ENCODE results near the gene PRKAB1.

PRKAB1 gene

DNA sequence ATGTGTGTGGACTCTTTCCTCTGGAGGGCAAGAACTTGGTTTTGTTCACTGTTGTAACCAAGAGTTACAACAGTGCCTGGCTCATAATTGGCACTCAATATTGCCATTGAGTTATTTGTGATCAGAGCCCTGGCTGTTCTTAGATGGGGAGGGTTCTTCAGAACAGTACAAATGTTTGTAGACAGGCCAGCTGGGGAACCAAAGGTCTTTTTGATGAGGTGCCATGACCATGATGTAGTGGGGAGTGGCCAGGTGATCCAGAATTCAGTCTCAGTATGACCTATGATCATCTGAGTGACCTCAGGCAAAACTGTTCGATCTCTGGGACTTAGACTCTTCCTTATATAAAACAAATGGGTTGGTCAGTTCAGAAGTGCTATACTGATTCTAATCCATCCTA, 3.3 kb upstream of the PRKAB1 start:
- no peak for DNase-seq

DNA sequence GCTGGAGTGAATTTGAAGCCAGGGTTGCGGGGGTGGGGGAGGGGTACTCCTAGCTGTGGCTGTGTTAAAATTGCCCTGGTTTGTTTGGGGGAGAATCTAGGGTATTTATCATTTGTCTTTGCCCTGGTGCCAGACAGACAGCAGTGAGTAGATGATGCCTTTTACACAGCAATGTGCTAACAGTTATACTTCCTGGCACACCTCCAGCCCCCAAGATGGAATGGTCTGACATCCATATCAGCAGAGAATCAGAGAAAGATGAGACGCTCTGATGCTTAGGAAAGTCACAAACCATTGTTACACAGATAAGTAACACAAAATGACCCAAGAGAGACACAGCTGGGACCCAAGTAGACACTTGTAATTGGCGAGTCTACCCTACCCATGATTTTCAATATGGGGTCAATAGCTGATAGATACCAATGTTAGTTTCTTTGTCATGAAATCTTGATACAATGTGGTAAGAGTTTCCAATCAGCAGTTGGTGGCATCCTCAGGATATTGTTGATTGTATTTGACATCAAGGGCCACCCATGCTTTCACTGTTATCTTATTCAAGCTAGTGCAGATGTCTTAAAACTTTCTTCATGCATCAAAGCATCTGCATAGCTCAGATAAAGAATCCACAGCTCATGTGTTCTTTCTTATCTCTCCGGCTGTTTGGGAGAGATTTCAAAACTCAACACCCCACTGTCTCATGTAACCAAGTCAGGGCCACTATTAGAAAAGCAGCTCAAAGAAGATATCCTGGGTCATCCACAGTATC, 2.6 kb upstream of the PRKAB1 start:
- no peak for DNase-seq

DNA sequence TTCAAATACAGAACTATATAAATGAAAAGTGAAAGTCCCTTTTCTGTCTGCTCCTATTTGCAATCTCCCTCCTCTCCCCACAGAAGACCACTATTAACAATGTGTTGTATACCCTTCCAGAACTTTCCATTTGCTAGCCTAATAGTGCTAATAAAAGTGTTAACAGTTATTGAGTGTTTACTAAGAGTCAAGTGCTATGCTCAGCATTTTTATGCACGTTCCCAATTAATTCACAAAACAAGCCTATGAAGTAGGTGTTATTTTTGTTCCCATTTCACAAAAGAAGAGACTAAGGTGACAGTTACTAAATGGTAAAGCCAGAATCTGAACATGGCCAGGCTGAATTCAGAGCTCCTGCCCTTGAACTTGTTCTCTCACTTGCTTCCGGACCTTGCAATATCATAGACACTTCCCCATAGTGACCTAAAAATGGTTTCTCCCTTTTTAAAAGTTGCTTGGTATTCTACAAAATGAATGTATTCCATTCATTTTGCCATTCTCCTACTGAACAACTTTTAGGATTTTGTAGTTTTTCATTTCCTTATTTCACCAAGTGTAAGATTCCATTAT, 1.6 kb upstream of the PRKAB1 start:
- DNase-seq: no peak

DNA sequence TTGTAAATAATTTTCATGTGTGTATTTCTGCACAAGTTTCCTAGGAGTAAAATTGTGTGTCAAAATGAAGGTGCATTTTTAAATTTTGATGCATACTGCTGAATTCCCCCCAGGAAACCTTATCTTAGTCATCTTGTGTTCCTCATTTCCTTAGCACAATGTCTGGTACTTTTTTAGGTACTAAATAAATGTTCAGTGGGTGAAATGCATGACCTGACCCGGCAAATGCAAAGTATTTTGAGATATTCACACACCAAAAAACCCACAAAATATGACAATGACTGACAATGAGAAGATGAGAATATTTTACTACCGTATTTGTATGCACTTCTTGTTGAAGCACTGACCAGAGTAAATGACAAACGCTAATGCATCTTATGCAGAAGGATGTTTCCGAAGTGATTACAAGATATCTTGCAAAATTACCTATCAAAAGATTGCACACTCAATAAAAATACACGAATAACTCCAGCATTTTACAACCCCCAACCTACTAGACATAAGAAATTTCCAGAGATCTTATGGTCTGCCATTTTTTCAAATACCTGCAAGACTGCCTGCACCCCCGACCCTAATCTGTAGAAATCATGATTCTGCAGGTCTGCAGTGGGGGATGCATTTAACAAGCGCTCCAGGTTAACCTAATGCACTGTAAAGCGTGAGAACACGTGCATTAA, 895 bp upstream of the PRKAB1 start:
- DNase-seq: no peak

DNA sequence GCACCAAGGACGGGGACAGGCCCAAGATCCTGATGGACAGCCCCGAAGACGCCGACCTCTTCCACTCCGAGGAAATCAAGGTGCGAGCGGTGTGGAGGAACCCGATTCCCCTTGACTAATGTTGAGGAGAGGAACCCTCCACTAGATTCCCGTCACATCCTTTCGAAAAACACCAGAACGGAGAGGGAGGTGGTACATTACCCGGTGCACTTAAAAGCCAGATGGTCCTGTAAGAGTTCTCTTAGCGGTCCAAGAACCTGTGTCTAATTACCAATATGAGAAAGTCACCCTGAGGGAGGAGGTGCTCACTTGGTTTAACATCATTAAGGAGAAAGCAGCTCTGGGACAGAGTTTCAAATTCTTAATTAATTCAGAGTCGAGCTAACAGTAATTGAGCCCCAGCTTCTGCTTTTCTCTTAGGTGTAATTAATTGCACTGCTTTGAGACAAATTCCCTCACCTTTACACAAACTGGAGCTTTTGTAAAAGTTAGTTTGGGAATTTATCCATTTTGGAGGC, 450 bp downstream of the PRKAB1 start:
- DNase-seq: no peak

DNA sequence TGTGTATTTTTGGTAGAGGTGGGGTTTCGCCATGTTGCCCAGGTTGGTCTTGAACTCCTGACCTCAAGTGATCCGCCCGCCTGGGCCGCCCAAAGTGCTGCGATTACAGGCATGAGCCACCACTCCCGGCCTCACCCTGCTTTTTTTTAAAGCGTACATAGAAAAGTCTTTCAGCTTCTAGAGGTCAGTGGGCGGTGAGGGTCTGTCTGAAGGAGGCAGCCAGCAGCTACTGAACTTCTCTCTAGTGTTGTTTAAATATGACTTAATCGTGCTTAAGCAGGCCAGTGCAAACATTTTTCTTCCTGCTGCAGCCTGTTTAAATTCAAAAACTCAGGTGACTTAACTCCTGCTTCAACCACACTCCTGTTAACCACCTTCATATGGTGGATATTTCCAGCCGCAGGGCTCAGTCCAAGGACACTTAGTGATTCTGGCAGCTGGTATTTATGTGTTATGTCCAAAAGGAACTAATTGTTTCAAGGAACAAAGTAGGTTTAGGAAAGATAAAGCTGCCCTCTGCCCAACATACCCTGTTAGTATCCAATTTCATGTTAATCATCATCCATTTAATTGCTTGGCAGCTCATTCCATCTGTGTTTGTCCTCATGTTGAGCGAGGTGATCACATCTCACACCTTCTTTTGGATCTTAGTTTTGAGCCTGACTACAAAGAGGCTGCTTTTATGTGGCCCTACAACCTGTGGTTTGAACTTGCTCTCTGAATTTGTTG, 2.0 kb downstream of the PRKAB1 start:
- DNase-seq: peak; percentile 43

DNA sequence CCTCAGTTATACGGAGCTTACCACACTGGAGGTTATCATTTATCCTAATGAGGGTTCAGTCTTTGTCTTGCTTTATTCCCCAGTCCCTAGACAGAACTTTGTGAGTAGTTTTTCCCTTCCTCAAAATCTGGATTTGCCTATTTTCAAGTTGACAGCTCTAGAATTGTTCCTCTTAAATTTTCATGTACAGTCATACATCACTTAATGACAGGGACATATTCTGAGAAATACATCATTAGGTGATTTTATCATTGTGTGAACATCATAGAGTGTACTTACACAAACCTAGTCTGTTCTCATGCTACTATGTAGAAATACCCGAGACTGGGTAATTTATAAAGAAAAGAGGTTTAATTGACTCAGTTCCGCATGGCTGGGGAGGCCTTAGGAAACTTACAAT, 3.1 kb downstream of the PRKAB1 start:
- DNase-seq: no peak

DNA sequence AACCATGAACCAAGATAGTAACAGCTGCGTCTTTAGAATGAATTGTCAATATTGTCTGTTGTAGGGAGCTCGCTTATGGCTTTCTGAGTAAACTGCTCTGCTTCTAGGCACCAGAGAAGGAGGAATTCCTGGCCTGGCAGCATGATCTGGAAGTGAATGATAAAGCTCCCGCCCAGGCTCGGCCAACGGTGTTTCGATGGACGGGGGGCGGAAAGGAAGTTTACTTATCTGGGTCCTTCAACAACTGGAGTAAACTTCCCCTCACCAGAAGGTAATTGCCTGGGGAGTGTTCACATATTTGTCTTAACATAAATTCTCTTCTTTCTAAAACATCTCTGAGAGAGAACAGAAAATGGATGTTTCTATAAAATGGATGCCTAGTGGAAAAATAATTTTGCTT, 4.3 kb downstream of the PRKAB1 start:
- DNase-seq: no peak

DNA sequence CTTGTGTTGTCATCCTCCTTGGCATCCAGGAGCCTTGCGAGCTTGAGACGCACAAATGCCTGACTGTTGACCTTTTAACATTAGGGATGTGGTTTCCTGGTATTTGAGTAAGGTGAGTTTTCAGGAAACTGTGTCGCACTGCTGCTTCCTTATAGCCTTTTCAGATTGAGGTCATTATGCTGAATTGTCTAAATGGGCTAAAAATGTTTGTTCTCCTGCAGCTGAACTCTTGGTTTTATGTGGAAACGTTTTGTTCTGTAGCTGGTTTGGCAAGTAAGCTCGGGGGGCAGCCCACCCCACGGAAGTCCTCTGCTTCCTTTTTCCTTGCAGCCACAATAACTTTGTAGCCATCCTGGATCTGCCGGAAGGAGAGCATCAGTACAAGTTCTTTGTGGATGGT, 5.7 kb downstream of the PRKAB1 start:
- DNase-seq: no peak

DNA sequence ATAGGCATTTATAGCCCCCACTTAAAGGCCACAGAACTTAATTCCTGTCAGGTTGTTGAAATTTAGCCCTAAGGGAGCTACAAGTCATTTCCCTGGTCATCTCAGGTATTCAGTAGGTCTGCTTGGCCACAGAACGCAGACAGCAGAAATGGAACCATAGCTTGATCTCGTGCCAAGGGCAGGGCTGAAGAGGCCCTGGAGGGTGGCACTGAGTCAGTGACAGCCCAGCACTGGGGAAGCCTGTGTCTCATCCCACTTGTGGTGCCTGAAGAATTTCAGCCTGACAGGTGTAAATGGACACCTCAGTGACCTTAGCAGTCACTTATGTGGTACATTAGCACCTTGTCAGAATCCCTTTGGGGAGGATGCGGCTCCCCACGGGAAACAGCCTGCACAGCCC, 6.6 kb downstream of the PRKAB1 start:
- no peak for DNase-seq

DNA sequence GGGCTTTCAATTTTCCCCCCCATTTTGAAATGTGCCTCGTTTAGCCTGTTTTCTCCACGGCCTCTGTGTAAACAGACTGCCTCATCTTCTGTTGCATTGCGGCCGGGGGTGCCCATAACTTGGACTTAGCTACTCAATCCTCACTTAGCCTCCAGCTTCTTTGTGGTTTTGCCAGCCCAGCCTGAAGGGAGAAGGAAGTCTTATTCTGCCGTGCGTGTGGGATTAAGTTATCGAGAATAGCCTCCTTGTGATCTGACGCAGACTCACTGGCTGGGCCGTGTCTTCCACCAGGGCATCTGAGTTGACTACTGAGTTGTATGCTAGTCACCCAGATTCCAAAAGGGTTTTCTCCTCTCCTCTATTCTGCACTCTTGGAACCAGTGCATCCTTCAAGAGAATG, 8.1 kb downstream of the PRKAB1 start:
- DNase-seq: no peak

DNA sequence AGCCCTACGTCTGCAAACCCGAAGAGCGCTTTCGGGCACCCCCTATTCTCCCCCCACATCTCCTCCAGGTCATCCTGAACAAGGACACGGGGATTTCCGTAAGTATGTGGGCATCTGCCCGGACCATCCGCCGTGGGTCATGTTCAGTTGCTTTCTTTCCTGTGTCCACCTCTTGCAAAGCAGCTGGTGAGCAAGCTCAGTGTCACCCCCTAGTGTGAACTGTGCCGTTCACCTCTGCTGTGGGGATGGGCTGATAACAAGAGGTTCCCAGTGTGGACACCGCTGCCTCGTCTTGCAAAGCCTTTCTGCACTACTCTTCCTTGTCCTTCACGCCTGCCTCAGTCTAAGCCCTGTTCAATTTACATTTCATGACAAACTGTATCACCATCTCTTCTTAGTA, 8.6 kb downstream of the PRKAB1 start:
- no peak for DNase-seq

DNA sequence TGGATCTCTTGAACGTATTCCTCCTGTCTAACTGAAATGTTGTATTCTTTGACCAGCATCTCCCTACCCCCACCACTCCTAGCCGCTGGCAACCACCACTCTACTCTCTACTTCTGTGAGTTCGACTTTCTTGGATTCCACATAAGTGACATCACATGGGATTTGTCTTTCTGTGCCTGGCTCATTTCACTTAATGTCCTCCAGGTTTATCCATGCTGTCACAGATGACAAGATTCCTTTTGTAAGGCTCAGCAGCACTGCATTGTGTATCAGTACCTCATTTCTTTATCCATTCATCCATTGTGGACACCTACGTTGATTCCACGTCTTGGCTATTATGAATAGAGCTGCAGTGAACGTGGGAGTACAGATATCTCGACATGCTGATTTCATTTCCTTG, 10.5 kb downstream of the PRKAB1 start:
- no peak for DNase-seq

DNA sequence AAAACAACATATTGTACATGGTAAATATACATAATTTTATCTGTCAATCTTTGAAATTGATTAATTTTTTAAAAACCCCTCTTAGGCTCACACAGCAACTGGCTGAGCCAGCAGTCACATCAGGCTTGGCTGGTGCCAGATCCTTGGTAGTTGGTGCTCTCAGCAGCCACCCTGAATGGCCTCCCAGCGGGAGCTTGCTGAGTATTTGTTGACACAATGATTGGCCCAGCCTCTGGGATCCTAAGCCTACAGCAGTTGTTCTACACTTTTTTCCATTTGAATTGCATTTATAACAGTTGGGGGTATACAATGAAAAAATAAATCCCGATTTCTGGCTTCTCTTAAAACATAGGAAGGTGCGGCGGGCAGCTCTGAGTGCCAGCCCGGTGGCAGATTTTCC, 11.1 kb downstream of the PRKAB1 start:
- DNase-seq: peak; percentile 85

DNA sequence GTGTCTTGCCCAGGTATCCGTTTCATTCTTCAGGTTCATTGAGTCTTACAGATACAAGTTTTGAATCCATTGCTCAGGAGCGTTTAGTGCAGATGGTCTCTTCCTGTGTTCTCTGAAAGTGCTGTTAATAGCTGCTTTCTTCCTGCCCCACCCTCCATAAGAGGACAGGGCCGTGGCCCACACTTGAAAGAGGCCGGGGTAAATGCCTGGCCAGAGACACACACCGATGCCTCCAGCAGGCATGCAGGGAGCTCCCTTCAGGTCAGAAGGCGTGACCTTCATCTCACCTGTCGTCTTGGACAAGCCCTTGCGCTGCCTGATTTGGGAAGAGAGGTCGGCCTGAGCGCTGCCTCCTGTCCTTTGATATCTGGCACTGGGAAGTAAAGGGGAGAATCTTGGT, 11.6 kb downstream of the PRKAB1 start:
- DNase-seq: no peak

DNA sequence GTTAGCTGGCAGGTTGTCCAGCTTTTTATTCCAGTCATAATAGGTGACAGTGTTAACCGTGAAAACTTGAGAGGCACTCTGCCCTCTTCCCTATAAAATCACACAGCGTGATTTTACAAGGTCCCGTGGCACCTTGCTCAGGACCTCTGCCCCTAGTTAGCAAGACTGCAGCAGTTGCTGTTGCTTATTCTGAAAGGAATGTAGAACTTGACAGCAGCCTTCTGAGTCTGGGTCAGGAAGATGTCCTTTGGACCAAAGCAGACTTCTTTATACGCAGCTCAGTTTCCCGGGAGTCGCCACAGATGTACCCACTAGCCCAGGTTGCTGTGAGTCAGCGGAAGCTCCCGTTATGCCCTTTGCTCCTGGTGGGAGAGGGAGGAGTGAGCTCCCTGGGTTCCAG, 13.2 kb downstream of the PRKAB1 start:
- no peak for DNase-seq

DNA sequence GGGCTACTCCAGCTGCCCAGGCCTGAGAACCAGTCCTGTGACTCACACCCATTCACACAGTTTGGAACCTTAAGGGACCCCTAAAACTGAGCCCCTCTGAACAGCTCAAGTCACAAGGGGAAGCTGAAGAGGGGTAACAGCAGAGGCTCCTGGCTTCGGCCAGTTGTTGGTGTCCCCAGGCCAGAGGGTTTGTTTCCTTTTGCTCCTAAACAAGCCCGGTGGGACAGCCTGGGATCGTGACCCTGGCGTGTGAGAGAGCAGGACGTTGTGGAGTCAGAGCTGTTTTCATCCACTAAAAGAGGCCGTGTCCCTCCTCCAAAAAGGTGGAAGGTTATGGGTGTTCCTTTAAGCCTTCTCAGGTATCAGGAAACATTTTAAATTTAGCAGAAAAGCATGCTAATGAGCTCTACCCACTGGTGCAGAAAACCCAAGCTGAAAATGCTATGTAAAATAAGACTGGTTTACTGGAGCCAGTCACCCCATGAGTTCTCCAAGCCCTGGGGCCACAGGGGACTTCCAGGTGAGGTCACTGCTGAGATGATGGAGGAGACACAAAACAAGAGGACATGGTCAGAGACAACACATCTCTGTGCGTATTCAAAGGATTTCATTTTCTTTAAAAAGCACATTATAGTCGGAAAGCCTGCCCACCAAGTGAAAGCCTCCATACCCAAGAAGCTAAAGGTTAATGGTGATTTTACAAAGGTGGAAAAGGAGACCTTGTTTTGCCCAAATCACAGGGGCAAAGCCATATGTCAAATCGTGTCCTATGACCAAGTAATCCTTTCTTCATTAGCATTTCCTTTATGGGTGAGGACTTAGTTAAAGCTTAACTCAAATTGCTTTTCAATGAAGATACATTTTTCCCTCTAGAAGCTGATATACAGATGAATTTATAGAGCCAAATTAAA, 14.1 kb downstream of the PRKAB1 start:
- no peak for DNase-seq

DNA sequence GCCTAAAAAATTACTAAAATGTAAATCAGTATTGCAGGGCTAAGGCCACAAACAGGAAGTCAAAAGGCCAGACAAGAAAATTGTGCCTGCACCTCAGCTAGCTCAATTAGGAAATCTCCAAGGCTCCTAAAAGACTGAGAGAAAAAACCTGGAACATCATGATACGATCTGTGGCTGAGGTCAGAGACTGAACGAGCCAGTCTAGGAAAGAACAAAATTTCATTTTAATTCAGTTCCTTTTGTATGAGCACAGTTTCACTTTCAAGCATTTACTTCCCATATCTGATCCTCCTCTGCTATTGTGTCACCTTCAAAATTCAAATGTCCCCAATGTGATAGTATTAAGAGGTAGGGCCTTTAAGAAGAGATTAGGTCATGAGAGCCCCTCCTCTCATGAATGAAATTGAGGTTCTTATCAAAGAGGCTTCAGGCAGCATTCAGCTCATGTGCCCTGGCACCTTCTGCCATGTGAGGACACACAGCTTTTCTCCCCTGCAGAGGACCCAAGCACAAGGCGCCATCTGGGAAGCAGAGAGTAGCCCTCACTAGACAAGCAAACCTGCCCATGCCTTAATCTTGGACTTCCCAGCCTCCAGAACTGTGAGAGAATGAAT, 14.8 kb downstream of the PRKAB1 start:
- DNase-seq: no peak

DNA sequence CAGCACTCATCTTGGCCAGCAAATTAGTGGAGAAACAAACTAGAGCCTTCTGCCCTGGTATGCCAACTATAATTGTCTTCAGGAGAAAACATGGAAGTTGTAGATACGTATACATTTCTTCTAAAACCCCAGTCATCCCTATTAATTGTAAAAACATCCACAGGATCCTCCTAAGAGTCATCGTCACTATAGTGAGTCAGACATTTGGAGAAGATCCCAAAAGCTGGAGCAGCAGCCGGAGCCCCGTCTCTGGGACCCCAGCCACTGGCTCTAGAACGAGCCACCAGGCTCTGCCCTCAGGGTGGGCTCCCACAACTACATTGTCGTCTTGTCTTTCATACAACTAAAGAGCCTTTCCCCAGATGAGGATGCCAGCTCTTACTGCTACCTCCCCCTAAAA, 15.5 kb downstream of the PRKAB1 start:
- DNase-seq: no peak

DNA sequence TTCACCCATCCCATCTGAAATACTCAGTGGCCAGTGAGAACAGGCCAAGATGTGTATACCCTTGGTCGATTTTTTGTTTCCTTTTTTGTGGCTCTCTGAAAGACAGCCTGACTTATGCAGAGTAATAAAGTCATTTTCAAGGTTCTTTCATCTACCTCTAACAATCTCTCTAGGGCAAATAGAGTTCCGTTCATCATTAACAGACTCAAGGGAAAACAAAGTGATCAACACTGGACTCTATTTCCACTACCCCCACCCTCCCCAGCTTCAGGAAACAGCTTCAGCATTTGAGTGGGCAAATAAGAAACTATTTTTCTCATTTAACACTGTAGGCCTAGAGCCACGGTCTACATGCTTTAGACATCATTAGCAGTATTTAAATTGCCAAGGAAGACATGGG, 15.9 kb downstream of the PRKAB1 start:
- no peak for DNase-seq

DNA sequence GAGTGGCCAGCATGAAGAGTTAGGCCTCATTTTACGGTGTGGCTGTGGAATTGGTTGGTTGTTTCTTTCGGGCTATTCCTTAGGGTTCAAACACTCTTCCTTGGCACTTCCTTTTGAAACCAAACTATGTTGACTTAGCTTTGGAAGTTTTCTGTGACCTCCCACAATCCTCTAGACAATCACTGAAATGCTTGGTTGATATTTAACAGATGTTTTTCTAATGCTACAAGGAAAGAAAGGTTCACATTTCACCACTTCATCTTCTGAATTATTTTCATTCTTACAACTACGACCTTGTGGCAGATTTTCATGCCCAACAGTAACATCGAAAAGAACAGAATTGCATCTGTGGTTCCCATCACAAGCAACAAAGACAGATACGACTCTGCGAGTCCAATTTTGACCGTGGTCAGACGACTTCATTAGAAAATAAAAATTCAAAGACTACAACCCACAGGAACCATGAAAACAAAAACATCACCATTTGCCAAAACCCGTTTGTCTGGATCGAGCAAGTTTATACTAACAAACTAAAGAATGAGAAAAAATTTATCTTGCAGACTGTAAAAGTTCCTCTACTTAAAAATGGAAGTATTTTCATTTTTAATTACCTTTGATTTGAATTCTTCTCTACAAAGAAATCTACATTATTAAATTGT, 16.9 kb downstream of the PRKAB1 start:
- no peak for DNase-seq

DNA sequence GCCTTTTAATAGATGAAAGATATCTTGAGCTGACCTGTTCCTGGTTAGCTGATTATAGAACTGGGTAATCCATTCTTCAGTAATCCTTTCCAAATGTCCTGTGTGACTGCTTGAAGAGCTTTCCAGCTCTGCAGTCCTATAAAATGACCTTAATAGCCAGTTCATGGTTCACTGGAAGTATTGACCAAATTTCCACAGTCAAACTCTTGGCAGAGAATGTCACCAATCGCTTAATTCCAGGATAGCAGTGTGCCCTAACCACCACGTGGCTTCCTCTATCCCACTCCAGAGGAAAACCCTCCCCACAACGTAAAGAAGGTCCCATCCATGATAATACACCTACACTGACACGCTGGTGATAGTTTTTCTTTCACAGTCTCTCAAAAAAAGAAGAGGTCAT, 17.4 kb downstream of the PRKAB1 start:
- DNase-seq: no peak

Measured in COR-L47 (cell line).